Stimulated activated CD4-positive, alpha-beta T cell treated with anti-CD3 and anti-CD28 coated beads, Interleukin-2, amount 100 ng/mL, for 48 hours (primary cell): ENCODE results near the gene ATP1A4.
A peak's percentile ranks its signal among the peaks of the same experiment; 100 is the strongest.
"Not testable (repeated sequence)": the region's sequence is repeated elsewhere in the genome, so short reads cannot be mapped to it uniquely, and the experiment has no call there.

Experiments
- DNase-seq, 2 donors: peaks; one replicate each; pipeline ENCODE4 v3.0.0-alpha.2; 2020

ATP1A4 gene

DNA sequence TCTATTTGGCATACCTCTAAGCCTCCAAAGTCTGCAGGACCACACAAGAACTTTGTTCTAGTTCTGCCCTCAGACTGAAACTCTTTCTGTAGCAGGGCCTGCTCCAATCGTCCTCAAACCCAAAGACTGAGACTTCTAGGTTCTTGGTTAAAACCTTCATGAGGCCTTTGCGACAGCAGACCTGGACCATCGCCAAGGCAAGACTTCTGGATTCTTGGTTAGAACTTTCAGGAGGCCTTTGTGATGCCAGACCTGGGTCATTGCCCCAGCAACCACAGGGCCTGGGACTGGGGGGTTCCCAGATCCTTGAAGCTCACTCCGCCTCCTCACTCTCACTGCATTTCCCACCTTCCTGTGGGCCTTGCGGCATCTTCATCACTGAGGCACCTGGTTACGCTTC is at the start of gene ATP1A4:
TSS of gene ATP1A4 (plus strand) at position 301 of the 400 bp plus-strand sequence. CDS start 438 bp downstream, outside the sequence.
- no peak for DNase-seq

DNA sequence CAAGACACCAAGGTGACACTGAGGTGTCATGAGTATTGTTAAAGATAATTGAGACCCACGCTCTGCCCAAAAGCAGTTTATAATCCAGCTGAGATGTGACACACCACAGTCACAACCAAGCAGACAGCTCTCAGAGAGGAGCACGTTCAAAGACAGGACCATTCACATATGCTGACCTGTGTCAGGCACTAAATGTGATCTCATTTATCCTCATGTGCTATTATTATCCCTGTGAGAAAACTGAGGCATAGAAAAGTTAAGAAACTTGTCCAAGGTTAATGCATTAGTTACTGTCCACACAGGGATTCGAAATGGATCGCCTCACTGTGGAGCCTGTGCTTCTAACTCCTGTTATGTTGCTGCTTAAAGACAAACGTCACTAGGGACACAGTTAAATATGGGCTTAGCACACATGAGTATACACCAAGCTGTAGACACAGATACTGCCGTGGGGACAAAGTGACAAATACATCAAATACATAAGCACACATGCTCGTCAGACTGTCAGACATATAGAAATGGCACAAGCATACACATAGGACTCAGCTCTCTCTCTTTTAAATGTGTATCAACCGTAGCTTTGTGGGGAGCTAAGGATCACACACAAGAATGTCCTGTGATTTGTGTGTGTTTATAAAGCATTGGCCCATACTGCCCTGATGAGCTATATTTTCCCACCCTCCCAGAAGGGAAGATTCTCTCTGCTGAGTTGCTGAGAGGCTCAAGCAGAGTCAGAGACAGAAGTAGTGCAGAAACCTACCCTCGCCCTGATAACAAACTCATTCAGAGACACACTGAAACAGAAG is 49.5 kb upstream of the ATP1A4 start:
- DNase-seq = no peak

GRCh38 chr1:160103658-160104408 is 47.6 kb upstream of the ATP1A4 start:
- no peak for DNase-seq

DNA sequence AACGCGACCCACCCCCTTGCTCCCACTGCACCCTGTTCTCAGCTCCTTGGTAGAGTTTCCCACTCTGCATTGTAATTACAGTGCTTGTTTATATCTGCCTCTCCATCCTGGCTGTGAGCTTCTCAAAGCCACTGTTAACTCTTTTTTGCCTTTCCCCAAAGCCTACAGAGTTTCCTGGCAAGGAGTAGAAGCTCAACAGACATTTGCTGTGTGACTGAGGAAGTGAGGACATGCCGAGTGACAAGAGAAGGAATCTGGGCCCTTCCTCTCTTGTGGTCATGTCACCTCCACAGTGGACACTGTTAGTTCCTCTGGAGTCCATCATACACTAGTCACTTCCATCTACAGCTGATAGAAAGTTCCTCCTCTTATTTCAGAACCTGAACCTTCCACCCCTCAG is 46.9 kb upstream of the ATP1A4 start:
- DNase-seq = no peak

- DNase-seq = no peak
Observed at GRCh38 chr1:160105155-160105554, 46.2 kb upstream of the ATP1A4 start.

GRCh38 chr1:160107512-160107911 is 43.9 kb upstream of the ATP1A4 start:
- no peak for DNase-seq

DNA sequence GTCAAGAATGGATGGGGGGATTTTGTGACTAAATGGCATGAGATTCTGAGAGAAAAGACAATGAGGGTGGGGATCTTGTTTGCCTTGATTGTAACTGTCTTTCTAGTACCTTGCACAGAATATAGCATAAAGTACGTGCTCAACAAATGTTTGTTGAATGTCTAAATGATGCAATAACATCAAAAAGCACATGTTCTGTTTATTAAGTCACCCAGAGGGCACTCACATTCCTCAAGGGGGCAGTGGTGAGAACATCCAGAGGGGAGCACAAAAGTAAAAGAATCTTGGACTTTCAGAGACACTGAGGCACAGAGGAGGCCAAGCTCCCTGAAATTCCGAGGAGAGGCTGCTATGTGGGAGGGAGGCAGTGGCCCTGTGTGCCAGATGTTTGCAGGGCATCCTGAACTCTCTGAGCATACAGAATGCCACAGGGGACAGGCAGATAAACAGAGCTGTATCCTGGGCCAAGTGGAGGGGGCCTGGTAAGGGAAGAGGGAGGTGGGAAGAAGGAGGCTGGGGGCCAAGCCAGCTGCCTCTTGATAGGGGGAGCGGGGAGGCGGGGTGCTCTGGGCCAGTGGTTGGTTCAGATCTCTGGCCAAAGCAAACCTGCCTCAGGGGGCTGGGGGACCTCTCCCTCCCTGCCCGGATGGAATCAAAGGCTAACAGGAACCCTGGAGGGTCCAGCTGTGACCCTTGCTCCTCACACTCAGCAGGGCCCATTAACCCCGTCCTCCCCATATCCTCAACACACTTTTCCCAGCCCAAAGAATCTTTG is 42.3 kb upstream of the ATP1A4 start:
- DNase-seq = peak; percentile 19 to 36

- DNase-seq = no peak
Observed at GRCh38 chr1:160109686-160110085, 41.7 kb upstream of the ATP1A4 start.

DNA sequence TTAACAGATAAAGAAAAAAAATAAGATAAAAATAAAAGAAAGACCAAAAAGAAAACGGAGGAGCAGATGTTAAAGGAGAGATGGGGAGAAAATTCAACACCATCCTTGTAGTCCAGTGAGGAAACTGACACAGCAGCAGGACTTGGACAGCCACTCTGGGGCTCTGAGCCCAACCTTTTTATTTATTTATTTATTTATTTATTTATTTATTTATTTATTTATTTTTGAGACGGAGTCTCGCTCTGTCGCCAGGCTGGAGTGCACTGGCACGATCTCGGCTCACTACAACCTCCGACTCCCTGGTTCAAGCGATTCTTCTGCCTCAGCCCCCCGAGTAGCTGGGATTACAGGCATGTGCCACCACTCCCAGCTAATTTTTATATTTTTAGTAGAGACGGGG is 39.9 kb upstream of the ATP1A4 start:
- not testable (repeated sequence) for DNase-seq

GRCh38 chr1:160112357-160112756 is 39.0 kb upstream of the ATP1A4 start:
- DNase-seq = no peak

GRCh38 chr1:160113407-160113806 is 38.0 kb upstream of the ATP1A4 start:
- no peak for DNase-seq

GRCh38 chr1:160114085-160114484 is 37.3 kb upstream of the ATP1A4 start:
- DNase-seq = no peak

DNA sequence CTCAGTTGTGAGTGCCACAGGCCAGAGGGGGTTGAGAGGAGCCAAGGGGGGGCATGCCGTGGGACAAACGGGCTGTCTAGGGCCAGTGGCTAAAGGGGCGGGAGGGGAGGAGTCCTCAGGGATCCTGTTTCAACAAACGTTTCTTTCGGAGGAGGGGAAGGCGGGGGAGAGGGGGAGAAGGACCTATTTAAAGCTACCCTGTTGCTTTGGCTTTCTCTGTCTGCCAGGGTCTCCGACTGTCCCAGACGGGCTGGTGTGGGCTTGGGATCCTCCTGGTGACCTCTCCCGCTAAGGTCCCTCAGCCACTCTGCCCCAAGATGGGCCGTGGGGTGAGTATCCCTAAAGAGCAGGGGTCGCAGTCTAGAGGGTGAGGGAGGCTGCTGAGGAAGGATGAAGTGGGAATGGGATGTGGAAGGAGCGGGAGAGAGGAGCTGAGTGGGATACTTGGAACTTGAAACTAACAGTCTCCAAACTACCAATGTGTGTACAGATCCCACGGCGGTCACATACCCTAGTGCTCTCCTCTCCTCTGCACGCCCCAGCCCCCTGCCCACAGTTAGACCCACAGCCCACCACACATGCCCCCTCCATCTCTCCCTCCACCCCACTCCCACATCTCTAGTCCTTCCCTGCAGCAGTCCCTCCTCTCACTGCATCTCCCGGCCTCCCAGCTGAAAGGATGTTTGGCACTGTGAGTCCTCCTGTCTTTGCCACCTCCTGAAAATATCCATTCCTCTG is 35.7 kb upstream of the ATP1A4 start, which contains the start of gene ATP1A2:
TSS of gene ATP1A2 (plus strand) at position 215 of the 738 bp plus-strand sequence. CDS start at position 318, 103 bp downstream.
- DNase-seq = no peak

GRCh38 chr1:160116283-160117147 is 34.9 kb upstream of the ATP1A4 start:
- no peak for DNase-seq

DNA sequence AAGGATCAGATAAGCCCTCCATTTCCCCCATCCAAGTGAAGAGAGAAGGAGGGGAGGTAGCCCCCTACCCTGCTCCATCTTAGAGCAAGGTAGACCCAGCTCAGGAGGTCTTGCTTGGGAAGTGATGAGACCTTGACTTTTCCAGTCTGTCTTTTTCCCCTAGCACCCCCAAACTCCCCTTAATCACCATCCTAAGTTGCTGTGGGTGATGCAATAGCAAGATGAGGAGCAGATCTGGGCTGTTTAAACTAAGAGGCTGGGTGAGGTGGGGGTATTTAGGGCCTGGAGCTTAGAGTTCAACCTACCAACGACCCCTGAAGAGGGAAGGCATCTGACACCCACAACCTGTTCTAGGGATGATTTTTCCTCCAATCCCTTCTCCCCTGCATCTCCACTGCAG is 34.1 kb upstream of the ATP1A4 start:
- DNase-seq = no peak

DNA sequence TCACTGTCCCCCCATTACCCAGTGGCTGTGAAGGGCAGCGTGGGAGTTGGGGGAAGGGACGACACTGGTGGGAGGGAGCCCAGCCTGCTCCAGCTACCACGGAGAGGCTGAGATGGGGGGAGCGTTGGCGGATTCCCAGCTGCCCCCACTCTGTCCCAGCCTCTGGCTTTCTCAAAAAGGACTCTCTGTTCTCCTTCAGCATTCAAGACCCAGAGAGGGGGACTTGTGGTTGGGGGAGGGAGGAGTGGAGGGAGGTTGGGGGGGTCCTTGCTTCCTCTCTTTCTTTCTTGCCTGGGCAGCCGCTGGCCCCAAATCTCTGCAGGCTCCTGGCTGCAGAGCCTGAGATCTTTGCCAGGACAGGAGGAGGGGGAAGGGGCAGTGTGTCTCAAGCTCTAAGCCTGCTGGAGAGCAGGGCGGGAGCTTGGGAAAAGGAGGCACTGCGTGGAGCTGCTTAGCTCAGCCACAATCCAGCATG is 33.7 kb upstream of the ATP1A4 start:
- DNase-seq = no peak

GRCh38 chr1:160118928-160119327 is 32.5 kb upstream of the ATP1A4 start:
- DNase-seq = no peak

DNA sequence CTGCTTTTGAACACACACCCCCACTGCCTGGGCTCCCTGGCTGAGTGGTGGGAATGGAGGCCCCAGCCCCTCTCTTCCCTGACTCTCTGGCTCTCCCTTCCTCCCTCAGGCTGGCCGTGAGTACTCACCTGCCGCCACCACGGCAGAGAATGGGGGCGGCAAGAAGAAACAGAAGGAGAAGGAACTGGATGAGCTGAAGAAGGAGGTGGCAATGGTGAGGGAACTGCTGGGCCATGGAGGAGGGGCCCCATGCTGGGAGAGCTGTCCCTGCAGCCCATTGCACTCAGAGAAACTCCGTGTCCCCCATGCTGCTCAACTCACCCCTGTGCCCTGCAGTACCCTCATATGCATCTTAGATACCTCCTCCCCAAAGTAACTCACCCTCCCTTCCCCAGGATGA is 30.6 kb upstream of the ATP1A4 start:
- DNase-seq = no peak

DNA sequence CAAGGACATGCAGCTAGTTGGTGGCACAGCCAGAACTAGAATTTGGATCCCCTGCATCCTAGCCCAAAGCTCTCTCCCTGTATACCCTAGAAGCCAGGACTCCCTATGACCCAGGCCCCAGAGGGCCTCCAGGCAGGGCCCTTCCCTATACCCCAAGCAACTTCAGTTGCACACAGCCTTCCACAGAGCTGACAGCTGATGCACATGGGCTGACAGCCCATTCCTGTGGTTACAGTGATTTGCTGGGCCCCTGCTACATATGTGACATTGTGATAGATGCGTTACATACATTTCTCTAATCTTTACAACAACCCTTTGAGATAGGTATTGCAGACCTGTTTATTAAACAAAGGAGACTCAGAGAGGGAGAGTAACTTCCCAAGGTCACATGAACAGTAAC is 30.0 kb upstream of the ATP1A4 start:
- no peak for DNase-seq

- DNase-seq = no peak
Observed at GRCh38 chr1:160122978-160123495, 28.4 kb upstream of the ATP1A4 start.

GRCh38 chr1:160123726-160124125 is 27.7 kb upstream of the ATP1A4 start:
- DNase-seq = no peak
